HuH-7 (cell line): Measurements from ENCODE around the gene NLRP5.
"Not testable (repeated sequence)": the region's sequence is repeated elsewhere in the genome, so short reads cannot be mapped to it uniquely, and the experiment has no call there.

Experiments
- DNase-seq: peaks from one replicate; pipeline ENCODE4 v3.0.0; 2011; ENCODE audit warnings: low spot score

Gene NLRP5

DNA sequence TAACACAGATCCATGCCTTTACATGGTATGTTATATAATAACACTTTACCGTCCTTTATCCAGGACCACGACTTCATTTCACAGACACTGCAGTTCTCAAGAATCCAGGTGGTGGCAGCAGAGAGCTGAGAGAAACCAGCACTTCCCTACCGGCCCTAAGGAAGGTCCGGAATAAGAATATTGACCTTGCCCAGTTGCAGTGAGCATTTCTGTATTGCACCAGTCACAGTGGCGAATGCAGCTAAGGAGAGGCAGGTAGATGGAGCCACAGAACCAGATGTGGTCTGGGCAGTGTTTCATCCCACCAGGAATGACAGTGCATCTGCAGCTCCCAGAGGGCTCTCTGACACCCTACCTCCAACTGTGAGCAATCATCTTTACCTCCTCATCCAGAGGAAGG is 89.9 kb downstream of the NLRP5 start:
- DNase-seq, result peak; percentile 91

GRCh38 chr19:56079609-56080008 is 93.0 kb downstream of the NLRP5 start:
- no peak for DNase-seq

DNA sequence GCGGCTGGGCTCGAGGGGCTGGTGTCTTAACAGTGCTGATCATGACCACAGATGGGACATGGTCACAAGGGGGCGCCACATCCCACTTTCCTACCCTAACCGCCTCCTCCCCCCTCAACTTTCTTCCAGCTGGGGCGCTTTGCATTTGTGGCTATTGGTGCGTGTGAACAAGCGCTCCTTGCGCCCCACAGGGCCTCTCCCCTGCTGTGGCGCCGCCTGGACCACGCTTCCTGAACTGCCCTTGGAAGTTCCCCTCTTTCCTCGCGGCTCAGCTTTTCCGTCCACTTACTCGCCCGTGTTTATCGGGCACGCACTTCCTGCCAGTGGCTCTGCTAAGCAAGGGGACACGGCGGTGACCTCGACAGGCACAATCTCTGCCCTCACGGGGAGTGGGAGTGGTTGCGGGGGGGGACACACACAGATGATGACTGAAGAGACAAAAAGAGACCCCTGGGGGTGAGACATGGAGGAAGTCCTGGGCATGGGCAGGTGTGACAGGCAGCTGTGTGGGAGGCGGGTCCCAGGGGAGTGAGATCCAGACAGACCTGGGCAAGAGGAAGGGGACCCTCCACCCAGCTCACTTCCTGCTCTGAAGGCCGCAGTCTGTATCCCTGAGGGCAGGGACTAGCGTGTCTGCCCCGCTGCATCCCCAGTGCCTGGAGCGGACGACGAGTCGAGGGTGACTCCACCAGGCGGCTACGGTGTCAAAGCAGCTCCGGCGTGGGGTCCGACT is 94.3 kb downstream of the NLRP5 start:
- peak; percentile 90 for DNase-seq

GRCh38 chr19:56083668-56084067 is 97.1 kb downstream of the NLRP5 start:
- peak; percentile 15 for DNase-seq

DNA sequence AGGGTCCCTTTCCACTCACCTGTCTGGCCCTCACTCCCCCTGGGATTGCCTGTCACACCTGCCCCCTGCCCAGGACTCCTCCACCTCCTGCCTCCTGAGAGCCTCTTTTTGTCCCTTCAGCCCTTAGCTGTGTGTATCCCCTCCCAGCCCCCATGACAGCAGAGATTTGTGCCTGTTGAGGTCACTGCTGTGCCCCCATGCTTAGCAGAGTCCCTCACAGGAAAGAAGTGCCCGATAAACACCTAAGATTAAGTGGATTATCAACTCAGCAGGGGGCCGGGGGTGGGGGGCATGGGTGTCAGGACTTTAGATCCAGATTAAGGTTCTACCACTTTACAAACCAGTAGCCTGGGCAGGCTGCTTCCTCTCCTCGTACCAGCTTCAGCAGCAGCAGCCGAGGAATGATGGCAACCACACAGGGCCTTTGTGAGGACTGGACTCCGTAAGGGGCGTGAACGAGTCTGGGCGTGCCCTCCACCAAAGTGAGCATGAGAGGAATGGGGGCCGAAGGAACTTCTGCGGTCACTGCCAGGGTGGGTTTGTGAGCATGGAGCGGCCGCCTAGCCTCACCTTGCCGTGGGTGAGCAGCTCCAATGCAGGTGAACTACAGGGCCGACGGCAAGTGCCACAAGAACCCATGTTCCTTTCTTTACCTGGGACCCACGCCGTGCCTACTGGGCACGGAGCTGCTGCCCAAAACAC is 98.4 kb downstream of the NLRP5 start:
- no peak for DNase-seq

- no peak for DNase-seq
Measured at GRCh38 chr19:56085571-56086275, 99.1 kb downstream of the NLRP5 start.

DNA sequence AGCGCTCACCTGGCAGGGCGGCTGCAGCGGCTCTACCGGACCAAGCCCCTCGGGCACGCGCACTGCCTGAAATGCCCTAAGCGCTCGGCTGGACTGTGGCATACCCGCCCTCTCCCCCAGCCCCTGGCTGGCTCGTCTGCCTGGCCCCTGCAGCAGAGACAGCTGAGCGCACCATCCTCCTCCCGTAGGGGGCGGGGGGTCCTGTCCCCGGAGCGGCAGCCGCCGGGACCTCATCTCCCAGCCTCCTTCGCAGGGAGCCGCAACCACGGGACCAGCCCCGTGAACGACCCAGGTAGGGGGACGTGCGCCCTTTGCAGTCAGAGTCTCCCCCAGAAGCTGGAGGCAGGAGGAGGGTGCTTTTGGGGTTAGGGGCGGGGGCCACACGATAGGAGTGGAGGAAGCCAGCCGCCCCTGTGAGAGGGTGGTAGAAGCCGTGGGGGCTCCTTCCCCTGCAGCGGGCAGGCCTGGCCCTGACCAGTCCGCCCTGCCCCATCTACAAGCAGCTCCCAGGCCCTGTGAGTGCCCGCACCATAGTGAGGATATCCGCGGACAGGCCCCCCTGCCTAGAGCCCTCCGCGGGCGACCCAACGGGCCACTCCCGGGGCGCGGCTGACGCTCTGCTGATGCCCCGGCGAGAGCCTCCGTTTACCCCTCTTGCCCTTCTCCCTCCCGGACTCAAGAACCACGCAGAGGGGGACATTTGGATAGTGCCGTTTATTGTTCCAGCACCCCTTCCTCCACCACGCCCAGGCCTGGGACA is 100.3 kb downstream of the NLRP5 start:
- DNase-seq, result no peak

DNA sequence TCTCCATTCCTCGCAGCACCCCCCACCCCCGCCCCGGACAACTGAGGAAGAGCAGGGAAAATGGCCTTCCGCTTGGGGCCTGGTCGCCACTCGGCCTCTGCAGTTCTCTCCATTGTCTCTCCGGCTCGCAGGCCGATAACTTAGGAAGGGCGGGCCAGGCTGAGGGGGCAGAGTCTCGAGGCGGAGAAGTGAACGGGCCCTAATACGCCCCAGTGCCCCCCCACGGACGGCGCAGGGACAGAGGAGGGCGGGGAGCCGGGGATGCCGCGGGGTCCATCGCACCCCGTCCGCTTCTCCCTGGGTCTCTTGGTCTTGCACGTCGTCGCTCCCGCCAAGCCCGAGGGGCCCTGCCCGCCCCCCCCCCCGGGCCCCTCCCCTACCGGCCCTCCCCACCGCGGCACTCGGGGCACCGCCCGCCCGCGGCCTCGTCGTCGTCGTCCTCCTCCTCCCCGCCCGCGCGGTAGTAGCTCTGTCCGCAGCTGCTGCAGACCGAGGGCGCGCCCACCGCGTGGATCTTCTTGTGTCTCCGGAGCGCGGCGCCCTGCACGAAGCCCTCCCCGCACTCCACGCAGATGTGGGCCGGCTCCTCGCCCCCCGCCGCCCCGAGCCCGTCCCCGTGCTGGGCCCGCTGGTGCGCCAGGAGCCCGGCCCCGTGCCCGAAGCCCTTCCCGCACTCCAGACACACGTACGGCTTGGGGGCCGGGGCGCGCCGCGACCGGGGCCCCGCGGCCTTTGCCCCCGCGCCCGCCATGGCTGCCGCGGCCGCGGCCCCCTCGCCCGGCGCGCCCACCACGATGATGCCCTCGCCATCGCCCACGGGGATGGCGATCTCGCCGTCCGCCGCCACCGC is 101.3 kb downstream of the NLRP5 start:
- no peak for DNase-seq

DNA sequence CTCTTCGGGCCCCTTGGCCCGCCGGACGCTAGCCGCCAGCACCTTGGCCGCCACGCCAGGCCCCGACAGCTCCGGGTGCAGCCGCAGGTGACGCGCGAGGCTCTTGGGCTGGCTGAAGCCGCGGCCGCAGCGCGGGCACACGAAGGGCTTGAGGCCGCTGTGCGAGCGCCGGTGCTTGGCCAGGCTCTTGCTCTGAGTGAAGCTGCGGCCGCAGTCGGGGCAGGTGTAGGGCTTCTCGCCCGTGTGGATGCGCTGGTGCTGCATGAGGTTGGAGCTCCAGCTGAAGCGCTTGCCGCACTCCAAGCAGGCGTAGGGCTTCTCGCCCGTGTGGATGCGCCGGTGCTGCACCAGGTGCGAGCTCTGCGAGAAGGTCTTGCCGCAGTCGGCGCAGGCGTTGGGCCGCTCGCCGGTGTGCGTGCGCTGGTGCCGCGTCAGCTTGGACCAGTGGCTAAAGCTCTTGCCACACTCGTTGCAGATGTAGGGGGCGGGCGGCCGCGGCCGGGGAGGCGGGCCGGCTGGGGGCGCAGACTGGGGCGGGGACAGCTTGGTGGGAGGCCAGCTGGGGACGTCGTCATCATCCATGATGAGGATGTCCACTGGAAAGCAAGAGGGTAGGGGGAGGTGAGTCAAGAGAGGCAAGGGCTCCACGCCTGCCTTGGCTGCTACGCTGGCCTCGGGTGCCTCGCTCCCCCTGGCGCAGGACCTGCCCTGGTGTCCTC is 102.1 kb downstream of the NLRP5 start:
- DNase-seq, result no peak

DNA sequence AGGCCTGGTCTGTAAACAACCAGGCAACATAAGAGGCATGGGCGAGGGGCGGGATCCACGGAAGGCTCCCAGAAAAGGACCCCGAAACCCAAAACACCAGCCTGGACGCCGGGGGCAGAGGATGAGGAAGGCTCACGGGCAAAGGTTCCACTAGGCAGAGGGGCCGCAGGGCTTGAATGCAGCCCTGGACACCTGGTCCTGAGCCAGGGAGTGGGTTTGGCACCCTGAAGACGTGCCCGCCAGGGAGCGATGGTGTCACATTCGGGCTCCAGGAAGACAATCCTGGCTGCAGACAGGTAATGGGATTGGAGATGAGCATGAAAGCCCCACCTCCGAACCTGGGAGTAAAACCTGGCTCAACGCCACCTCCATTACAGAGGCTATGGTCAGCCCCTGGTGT is 102.8 kb downstream of the NLRP5 start:
- DNase-seq, result no peak

GRCh38 chr19:56091066-56091490 is 104.5 kb downstream of the NLRP5 start:
- no peak for DNase-seq

DNA sequence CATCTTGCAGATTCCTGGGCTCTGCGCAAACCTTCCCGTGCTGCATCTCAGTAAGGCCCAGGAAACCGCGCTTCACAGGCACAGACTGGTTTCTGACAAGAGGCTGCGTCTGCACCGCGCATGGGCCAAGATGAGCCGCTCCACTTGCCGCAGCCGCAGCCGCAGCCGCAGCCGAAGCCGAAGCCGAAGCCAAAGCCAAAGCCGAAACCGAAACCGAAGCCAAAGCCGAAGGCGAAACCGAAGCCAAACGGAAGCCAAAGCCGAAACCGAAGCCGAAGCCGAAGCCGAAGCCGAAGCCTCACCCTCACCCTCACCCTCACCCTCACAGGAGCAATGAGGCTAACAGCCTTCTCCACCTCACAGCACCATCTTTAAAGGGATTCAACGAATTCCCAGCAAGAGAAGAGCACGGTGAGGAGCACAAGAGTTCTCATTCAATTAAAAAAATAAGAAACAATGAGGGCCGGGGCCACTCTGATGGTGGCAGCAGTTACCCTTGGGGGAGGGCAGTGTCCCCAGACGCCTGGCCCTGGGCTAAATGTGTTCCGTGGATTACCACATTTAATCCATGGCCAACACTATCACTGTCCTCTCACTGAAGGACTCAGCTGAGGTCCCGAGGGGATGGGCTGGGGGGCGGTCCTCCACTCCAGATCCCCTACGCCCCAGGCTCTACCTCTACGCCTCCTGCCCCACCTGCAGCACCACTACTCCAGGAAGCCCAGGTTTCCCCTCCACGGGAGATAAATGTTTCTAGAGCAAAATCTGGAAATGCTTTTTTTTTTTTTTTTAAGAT is 105.4 kb downstream of the NLRP5 start:
- DNase-seq, result no peak

DNA sequence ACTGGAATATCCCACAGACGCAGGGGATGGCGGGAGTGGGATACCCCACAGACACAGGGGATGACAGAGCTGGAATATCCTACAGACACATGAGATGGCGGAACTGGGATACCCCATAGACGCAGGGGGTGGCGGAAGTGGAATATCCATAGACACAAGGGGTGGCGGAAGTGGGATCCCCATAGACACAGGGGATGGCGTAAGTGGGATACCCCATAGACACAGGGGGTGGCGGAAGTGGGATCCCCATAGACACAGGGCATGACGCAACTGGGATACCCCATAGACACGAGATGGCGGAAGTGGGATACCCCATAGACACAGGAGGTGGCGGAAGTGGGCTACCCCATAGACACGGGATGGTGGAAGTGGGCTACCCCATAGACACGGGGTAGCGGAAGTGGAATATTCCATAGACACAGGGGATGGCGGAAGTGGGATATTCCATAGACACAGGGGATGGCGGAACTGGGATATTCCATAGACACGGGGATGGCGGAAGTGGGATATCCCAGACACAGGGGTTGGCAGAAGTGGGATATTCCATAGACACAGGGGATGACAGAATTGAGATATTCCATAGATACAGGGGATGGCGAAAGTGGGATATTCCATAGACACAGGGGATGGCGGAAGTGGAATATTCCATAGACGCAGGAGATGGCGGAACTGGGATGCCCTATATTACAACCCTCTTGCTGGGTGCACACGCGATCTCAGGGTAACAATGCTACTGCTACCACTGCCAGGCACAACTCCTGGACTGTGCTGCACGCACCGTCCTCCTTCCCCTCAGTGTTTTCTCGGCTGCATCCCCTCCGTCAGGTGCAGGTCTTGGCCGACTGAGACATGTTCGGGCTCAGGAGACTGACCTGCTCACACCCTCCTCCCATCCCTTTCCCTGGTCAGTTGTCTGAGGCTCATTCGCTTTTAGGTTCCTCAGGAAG is 106.4 kb downstream of the NLRP5 start:
- DNase-seq, result no peak

GRCh38 chr19:56094449-56094848 is 107.9 kb downstream of the NLRP5 start:
- no peak for DNase-seq

DNA sequence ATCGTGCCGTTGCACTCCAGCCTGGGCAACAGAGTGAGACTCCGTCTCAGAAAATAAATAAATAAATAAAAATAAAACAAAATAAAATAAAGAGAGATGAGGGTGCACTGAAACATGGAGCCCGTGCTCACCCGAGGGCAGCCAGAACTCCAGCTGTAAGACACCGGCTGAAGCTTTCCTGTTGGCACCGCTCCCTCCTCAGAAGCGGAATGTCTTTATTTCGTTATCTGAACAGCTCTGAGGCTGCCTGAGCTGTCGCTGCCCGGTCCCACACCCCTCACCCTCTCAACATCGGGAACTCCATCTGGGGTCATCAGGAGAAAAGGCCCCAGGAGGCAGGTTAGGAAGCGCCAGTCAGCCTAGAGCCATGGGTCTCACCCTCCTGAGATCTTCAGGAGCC is 110.1 kb downstream of the NLRP5 start:
- DNase-seq, result no peak

DNA sequence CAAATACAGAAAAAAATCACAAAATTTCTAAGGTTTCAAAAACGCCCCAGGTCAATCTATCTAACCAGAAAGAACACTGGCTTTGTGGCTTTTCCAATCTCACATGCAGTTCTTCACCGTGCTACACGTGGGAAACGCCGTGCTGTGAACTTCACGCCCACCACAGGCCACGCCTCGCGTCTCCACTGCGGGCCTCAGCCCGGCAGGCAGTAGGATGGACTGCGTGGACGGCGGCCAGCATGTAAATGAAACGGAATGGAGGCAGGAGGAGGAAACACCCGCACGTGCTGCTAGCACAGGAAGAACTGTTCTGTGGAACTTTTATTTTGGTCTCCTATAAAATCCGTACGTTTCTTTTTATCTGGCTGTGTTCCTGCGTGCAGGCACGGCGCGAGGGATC is 110.7 kb downstream of the NLRP5 start:
- no peak for DNase-seq

- DNase-seq, result no peak
Measured at GRCh38 chr19:56097776-56098175, 111.2 kb downstream of the NLRP5 start.

DNA sequence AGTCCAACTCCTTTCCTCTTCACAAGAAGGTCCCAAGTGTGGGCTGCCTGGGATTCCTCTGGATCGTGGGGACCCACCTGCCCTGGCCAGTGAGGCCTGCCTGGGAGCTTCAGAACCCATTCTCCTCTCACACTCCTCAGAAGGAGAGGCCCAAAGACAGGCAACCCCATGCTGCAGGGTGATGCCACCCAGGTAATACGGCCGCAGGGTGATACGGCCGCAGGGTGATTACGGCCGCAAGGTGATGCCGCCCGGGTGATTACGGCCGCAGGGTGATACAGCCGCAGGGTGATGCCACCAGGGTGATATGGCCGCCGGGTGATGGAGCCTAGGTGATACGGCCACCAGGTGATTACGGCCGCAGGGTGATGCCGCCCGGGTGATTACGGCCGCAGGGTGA is 111.7 kb downstream of the NLRP5 start:
- not testable (repeated sequence) for DNase-seq
